Measurements from ENCODE around the gene UBTD1.

The UBTD1 gene

DNA sequence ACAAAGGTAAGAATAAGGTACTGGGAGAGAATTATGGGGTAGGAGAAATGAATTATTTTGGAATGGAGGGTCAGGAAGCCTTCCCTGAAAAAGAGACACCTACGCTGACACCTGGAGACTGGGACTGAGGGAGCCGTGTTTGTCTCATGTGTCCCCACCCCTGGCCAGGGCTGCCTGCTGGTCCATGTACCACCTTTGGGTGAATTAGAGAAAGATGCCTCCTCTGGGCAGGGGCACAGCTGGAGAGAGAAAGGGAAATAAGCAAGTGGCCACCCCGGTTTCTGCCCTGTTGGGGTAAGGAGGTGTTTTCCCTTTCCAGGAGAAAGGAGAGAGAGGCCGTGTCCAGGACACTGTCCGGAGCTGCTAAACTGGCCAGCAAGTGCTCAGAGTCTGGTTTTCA is 21.8 kb downstream of the UBTD1 start:
- Histone ChIP-seq H3K9ac (ENCODE audit: low read length) (no peak overlapping the region), H3K27me3 (ENCODE audit: low read length) (no peaks in the 10 kb centered on the region), H3K9me3 (ENCODE audit: insufficient read depth, low read length) (no peaks in the 10 kb centered on the region), H3K4me3 (ENCODE audit: insufficient read depth, low read length, poor library complexity, severe bottlenecking) (no peak overlapping the region), H3K9me2 (replicated peaks; ENCODE audit: insufficient read depth, low read length) (no peaks in the 10 kb centered on the region), H2AFZ (ENCODE audit: low read depth, low read length, severe bottlenecking) (no peak overlapping the region), H3K79me2 (ENCODE audit: insufficient read depth, low read length) (no peaks in the 10 kb centered on the region), H3F3A (ENCODE audit: insufficient read depth) (no peaks in the 10 kb centered on the region), H3K4me2 (ENCODE audit: low read depth, low read length, poor library complexity, severe bottlenecking) (no peak overlapping the region), H3K27ac (ENCODE audit: low read depth, low read length) (no peak overlapping the region), H4K20me1 (ENCODE audit: low read depth, low read length) (no peaks in the 10 kb centered on the region), H3K36me3 (ENCODE audit: low read length) (no peaks in the 10 kb centered on the region)
- TF ChIP-seq EZH2phosphoT487 (conservative IDR thresholded peaks at IDR 0.05; ENCODE audit: low read length) (no peak), CTCF (IDR thresholded peaks at IDR 0.05; ENCODE audit: insufficient read depth, low read length, poor library complexity, severe bottlenecking) (no peak)

- H3K36me3 ChIP-seq (ENCODE audit: low read length) = no peaks in the 10 kb centered on the region
- H2AFZ ChIP-seq (ENCODE audit: low read depth, low read length, severe bottlenecking) = no peak overlapping the region
- H3K79me2 ChIP-seq (ENCODE audit: insufficient read depth, low read length) = no peaks in the 10 kb centered on the region
- no peak overlapping the region for H3K27ac ChIP-seq (ENCODE audit: low read depth, low read length)
- H3K27me3 ChIP-seq (ENCODE audit: low read length) = no peaks in the 10 kb centered on the region
- no peak overlapping the region for H3K4me2 ChIP-seq (ENCODE audit: low read depth, low read length, poor library complexity, severe bottlenecking)
- H3F3A ChIP-seq (ENCODE audit: insufficient read depth) = no peaks in the 10 kb centered on the region
- H3K9ac ChIP-seq (ENCODE audit: low read length) = no peak overlapping the region
- H3K9me3 ChIP-seq (ENCODE audit: insufficient read depth, low read length) = no peaks in the 10 kb centered on the region
- TF ChIP-seq CTCF (IDR thresholded peaks at IDR 0.05; ENCODE audit: insufficient read depth, low read length, poor library complexity, severe bottlenecking) = no peak
- TF ChIP-seq EZH2phosphoT487 (conservative IDR thresholded peaks at IDR 0.05; ENCODE audit: low read length) = no peak
- H4K20me1 ChIP-seq (ENCODE audit: low read depth, low read length) = no peaks in the 10 kb centered on the region
- no peak overlapping the region for H3K4me3 ChIP-seq (ENCODE audit: insufficient read depth, low read length, poor library complexity, severe bottlenecking)
- no peaks in the 10 kb centered on the region for H3K9me2 ChIP-seq (replicated peaks; ENCODE audit: insufficient read depth, low read length)
These were observed 22.4 kb downstream of the UBTD1 start for GRCh38 chr10:97520978-97521761.

- no peaks in the 10 kb centered on the region for H3K36me3 ChIP-seq (ENCODE audit: low read length)
- H3K79me2 ChIP-seq (ENCODE audit: insufficient read depth, low read length) = no peaks in the 10 kb centered on the region
- no peak overlapping the region for H3K27ac ChIP-seq (ENCODE audit: low read depth, low read length)
- H3K27me3 ChIP-seq (ENCODE audit: low read length) = no peaks in the 10 kb centered on the region
- H3K9ac ChIP-seq (ENCODE audit: low read length) = no peak overlapping the region
- H4K20me1 ChIP-seq (ENCODE audit: low read depth, low read length) = no peaks in the 10 kb centered on the region
- no peaks in the 10 kb centered on the region for H3K9me2 ChIP-seq (replicated peaks; ENCODE audit: insufficient read depth, low read length)
- no peaks in the 10 kb centered on the region for H3K9me3 ChIP-seq (ENCODE audit: insufficient read depth, low read length)
- H3K4me2 ChIP-seq (ENCODE audit: low read depth, low read length, poor library complexity, severe bottlenecking) = no peak overlapping the region
- TF ChIP-seq CTCF (IDR thresholded peaks at IDR 0.05; ENCODE audit: insufficient read depth, low read length, poor library complexity, severe bottlenecking) (no peak), EZH2phosphoT487 (conservative IDR thresholded peaks at IDR 0.05; ENCODE audit: low read length) (no peak)
- H3K4me3 ChIP-seq (ENCODE audit: insufficient read depth, low read length, poor library complexity, severe bottlenecking) = no peak overlapping the region
- no peak overlapping the region for H2AFZ ChIP-seq (ENCODE audit: low read depth, low read length, severe bottlenecking)
- H3F3A ChIP-seq (ENCODE audit: insufficient read depth) = no peaks in the 10 kb centered on the region
These were observed 23.3 kb downstream of the UBTD1 start for GRCh38 chr10:97522071-97522470.

Data from SU-DHL-6 (cell line).